ES-I3 (cell line): ENCODE measurements around the gene CTNNA2.
"Not testable (repeated sequence)": the region's sequence is repeated elsewhere in the genome, so short reads cannot be mapped to it uniquely, and the experiment has no call there.

Experiments
- H3K36me3 ChIP-seq: 2 replicates; pipeline ENCODE4 v1.6.1; 2013; ENCODE audit warnings: mild to moderate bottlenecking, low read length, control low read depth, moderate library complexity; ENCODE audit not compliant: insufficient read depth
- H3K4me1 ChIP-seq: 2 replicates; pipeline ENCODE4 v1.6.1; 2013; ENCODE audit warnings: mild to moderate bottlenecking, control low read depth, low read length; ENCODE audit not compliant: insufficient read depth
- H3K9ac ChIP-seq: 2 replicates; pipeline ENCODE4 v1.6.1; 2013; ENCODE audit warnings: low read depth, mild to moderate bottlenecking, low read length, moderate library complexity
- H3K9me3 ChIP-seq: 2 replicates; pipeline ENCODE4 v1.6.1; 2013; ENCODE audit warnings: mild to moderate bottlenecking, low read length, moderate library complexity; ENCODE audit not compliant: control insufficient read depth, insufficient read depth

The CTNNA2 gene

GRCh38 chr2:80193566-80193965 is 680.7 kb downstream of the CTNNA2 start:
- Histone ChIP-seq H3K4me1 (no peaks in the 10 kb centered on the region), H3K9ac (no peak overlapping the region), H3K36me3 (no peaks in the 10 kb centered on the region), H3K9me3 (no peaks in the 10 kb centered on the region)

- H3K9ac ChIP-seq = no peak overlapping the region
- H3K4me1 ChIP-seq = no peaks in the 10 kb centered on the region
- no peaks in the 10 kb centered on the region for H3K36me3 ChIP-seq
- H3K9me3 ChIP-seq = no peaks in the 10 kb centered on the region
These were observed 682.2 kb downstream of the CTNNA2 start for GRCh38 chr2:80195034-80195433.

GRCh38 chr2:80198042-80198441 is 685.2 kb downstream of the CTNNA2 start:
- Histone ChIP-seq H3K9me3 (no peaks in the 10 kb centered on the region), H3K36me3 (no peaks in the 10 kb centered on the region), H3K9ac (no peak overlapping the region), H3K4me1 (no peaks in the 10 kb centered on the region)

GRCh38 chr2:80199504-80199903 is 686.7 kb downstream of the CTNNA2 start:
- Histone ChIP-seq H3K4me1 (no peaks in the 10 kb centered on the region), H3K9ac (no peak overlapping the region), H3K9me3 (0 out of 2 replicates have a peak, but pooled peaks cover 5% of the 10 kb centered on the region), H3K36me3 (no peaks in the 10 kb centered on the region)

- not testable (repeated sequence) for H3K9me3 ChIP-seq, H3K4me1 ChIP-seq, H3K9ac ChIP-seq, H3K36me3 ChIP-seq
These were observed 691.1 kb downstream of the CTNNA2 start for GRCh38 chr2:80203929-80204328.

- Histone ChIP-seq H3K36me3 (no peaks in the 10 kb centered on the region), H3K9me3 (0 out of 2 replicates have a peak, but pooled peaks cover 5% of the 10 kb centered on the region), H3K9ac (no peak overlapping the region), H3K4me1 (no peaks in the 10 kb centered on the region)
These were observed 692.6 kb downstream of the CTNNA2 start for GRCh38 chr2:80205498-80205897.

GRCh38 chr2:80209458-80209857 is 696.6 kb downstream of the CTNNA2 start:
- Histone ChIP-seq H3K9ac (no peak overlapping the region), H3K9me3 (no peaks in the 10 kb centered on the region), H3K36me3 (no peaks in the 10 kb centered on the region), H3K4me1 (no peaks in the 10 kb centered on the region)

- Histone ChIP-seq H3K4me1 (no peaks in the 10 kb centered on the region), H3K36me3 (no peaks in the 10 kb centered on the region), H3K9me3 (no peaks in the 10 kb centered on the region), H3K9ac (no peak overlapping the region)
These were observed 704.6 kb downstream of the CTNNA2 start for GRCh38 chr2:80217446-80217845.

GRCh38 chr2:80222644-80223043 is 709.8 kb downstream of the CTNNA2 start:
- no peaks in the 10 kb centered on the region for H3K4me1 ChIP-seq
- no peak overlapping the region for H3K9ac ChIP-seq
- H3K36me3 ChIP-seq = no peaks in the 10 kb centered on the region
- no peaks in the 10 kb centered on the region for H3K9me3 ChIP-seq

GRCh38 chr2:80231421-80231820 is 718.6 kb downstream of the CTNNA2 start:
- Histone ChIP-seq H3K36me3 (no peaks in the 10 kb centered on the region), H3K9me3 (no peaks in the 10 kb centered on the region), H3K9ac (no peak overlapping the region), H3K4me1 (peaks cover 5% of the 10 kb centered on the region)

GRCh38 chr2:80233333-80233732 is 720.5 kb downstream of the CTNNA2 start:
- Histone ChIP-seq H3K9ac (no peak overlapping the region), H3K9me3 (no peaks in the 10 kb centered on the region), H3K36me3 (no peaks in the 10 kb centered on the region), H3K4me1 (peaks cover 5% of the 10 kb centered on the region)

- Histone ChIP-seq H3K4me1 (no peaks in the 10 kb centered on the region), H3K9ac (no peak overlapping the region), H3K36me3 (no peaks in the 10 kb centered on the region)
These were observed 726.0 kb downstream of the CTNNA2 start for GRCh38 chr2:80238692-80239469.

GRCh38 chr2:80242355-80242910 is 729.6 kb downstream of the CTNNA2 start:
- no peaks in the 10 kb centered on the region for H3K36me3 ChIP-seq
- H3K9ac ChIP-seq = no peak overlapping the region
- H3K4me1 ChIP-seq = no peaks in the 10 kb centered on the region
- H3K9me3 ChIP-seq = no peaks in the 10 kb centered on the region

More at GRCh38 chr2:80238692-80239469, 726.0 kb downstream of the CTNNA2 start:
- no peaks in the 10 kb centered on the region for H3K9me3 ChIP-seq

GRCh38 chr2:80244905-80245584 is 732.2 kb downstream of the CTNNA2 start:
- Histone ChIP-seq H3K9me3 (no peaks in the 10 kb centered on the region), H3K36me3 (no peaks in the 10 kb centered on the region), H3K4me1 (no peaks in the 10 kb centered on the region), H3K9ac (no peak overlapping the region)

GRCh38 chr2:80246534-80246933 is 733.7 kb downstream of the CTNNA2 start:
- Histone ChIP-seq H3K4me1 (no peaks in the 10 kb centered on the region), H3K9me3 (no peaks in the 10 kb centered on the region), H3K9ac (no peak overlapping the region), H3K36me3 (no peaks in the 10 kb centered on the region)
